NCI-H82 (cell line): ENCODE measurements around the gene ENPP1.
"Not testable (repeated sequence)": the region's sequence is repeated elsewhere in the genome, so short reads cannot be mapped to it uniquely, and the experiment has no call there.

Experiments used
- DNase-seq: peaks from one replicate; lab custom pipeline; 2025; lab: John Stamatoyannopoulos, UW

ENPP1 gene

GRCh38 chr6:131831392-131831791 lies 23.6 kb downstream of the ENPP1 start:
- DNase-seq = no peak

DNA sequence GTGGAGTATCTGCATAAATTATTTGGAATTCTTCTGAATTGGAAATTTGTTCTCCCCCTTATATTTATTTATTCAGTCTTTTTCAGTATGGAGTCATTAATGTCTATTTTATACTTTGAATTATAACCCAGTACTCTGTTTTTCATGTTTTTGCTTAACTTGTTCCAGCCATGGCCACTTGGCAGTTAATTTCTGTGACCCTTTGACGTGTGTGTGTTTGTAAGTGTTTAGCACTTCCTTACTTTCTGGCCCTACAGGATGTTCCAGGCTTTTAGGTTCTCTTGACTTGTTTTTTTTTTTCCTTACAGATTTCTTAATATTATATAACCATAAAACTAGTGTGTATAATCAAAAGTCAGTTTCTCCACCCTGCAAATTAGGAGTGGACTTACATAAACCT lies 24.1 kb downstream of the ENPP1 start:
- no peak for DNase-seq

- no peak for DNase-seq
Measured at GRCh38 chr6:131832363-131832762, 24.5 kb downstream of the ENPP1 start.

DNA sequence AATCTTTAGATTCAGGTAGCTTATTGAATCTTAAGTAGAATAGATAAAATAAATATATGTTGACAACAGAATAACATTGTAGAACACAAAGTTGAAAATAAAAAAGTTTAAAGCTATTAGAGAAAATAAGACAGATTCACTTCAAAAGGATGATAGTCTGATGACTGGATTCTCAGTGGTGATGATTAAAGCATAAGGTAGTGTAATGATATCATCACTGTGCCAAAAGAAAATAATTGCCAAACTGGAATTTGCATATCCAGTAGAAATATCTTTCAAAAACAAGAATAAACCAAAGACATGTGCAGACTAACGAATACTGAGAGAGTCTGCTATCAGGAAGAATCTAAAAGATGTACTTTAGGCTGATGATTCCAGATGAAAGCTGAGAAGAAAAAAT lies 30.2 kb downstream of the ENPP1 start:
- no peak for DNase-seq

DNA sequence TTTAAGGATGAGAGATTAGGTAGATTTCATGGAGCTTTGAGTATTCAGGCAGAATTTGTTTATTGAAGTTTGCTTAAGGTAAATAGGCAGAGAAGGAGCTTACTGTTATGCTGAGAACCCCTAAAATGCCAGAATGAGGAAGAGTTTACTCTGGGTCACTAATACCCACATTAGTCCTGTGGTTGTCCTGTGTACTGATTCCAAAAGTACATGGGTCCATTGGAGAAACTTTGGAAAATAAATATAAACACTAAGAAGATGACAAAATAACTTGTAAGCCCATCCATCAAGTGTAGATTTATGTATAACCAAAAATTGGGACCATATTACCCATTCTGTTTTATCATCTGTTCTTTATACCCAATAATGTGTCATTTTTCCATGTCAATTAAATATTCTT lies 31.6 kb downstream of the ENPP1 start:
- no peak for DNase-seq

DNA sequence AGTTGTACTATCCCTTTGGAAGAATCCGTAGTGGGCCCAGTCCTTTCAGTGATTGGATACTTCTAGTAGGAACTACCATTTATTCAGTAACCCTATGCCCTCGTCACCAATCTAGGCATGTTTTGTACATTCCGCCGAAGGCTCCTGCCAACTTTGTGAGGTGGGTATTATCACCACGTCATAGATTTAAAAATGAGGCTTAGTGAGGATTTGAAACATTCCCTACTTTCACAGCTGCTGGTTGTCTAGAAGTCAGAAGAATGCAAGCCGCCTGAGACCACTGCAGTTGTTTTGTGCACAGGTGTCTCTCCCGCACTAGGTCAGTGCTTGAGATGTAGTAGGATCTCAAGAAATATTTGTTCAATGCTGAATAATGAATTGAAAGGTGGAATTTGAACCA lies 32.6 kb downstream of the ENPP1 start:
- DNase-seq = no peak

- DNase-seq = no peak
Measured at GRCh38 chr6:131840936-131841583, 33.2 kb downstream of the ENPP1 start.

DNA sequence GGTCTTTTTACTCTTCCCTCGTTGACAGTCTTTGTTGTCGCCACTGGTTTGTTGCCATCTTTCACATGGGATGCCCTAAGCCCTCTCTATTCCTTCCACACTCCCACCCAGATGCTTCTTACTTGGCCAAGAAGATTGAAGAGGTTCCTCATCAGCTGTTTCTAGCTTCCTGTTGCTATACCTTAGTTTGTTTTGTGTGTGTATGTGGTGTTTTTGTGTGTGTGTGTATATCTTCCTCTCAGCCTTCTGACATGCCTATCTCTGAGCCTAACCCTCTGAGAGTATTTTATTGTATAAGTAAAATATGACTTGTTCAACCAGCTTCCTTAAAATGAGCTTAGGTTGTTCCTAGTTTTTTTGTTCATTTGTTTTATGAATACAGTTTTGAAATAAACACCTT lies 35.9 kb downstream of the ENPP1 start:
- DNase-seq = no peak

GRCh38 chr6:131844243-131844841 lies 36.5 kb downstream of the ENPP1 start:
- no peak for DNase-seq

GRCh38 chr6:131846023-131846663 lies 38.3 kb downstream of the ENPP1 start:
- no peak for DNase-seq

DNA sequence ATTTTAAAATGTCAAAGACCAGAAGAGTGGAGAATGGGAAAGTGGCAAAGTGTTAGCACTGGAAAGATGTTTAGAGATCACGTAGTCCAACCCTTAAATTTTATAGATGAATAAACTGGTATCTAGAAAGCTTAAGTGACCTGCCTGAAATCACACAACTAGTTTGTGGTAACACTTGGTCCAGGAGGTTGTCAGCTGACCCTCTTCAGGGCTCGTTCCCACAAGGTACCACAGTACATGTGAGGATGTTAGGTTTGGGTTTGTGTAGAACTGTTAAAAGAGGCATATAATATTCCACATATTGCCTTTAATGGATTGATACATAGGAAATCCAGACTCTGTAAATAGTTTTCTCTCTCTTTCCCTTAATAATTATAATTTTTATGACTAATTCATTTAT lies 39.1 kb downstream of the ENPP1 start:
- no peak for DNase-seq

GRCh38 chr6:131849799-131850198 lies 42.0 kb downstream of the ENPP1 start:
- no peak for DNase-seq

GRCh38 chr6:131851049-131851769 lies 43.4 kb downstream of the ENPP1 start:
- no peak for DNase-seq

DNA sequence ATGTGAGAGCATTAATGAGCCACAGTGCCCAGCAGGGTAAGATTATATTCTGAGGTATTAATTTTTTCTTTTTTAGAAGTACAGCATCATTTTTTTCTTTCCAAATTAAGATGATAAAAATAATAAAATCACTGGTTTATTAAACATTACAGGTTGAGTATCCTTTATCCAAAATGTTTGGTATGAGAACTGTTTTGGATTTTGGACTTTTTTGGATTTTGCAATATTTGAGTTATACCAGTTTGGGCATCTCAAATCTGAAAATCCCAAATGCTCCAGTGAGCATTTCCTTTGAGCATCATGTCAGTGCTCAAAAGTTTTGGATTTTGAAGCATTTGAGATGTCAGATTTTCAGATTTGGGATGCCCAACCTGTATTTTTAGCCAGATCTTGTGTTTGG lies 44.4 kb downstream of the ENPP1 start:
- no peak for DNase-seq

- DNase-seq = no peak
Measured at GRCh38 chr6:131854803-131855202, 47.0 kb downstream of the ENPP1 start.

GRCh38 chr6:131858765-131859415 lies 51.1 kb downstream of the ENPP1 start:
- no peak for DNase-seq

GRCh38 chr6:131859658-131860057 lies 51.8 kb downstream of the ENPP1 start:
- not testable (repeated sequence) for DNase-seq

DNA sequence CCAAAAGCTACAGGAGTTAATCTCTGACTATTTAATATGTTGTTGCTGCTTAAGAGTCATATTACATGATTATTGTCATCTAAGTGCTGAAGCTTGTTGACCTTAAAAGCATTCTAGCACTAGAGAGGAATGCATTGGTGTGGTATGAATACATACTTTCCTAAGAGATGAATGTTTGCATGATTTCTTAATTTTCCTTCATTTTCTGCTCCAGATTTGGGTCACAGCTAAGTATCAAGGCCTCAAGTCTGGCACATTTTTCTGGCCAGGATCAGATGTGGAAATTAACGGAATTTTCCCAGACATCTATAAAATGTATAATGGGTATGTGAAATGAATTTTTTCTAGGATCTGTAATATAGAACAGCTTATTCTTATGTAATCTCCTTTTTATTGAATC lies 53.6 kb downstream of the ENPP1 start:
- DNase-seq = no peak

DNA sequence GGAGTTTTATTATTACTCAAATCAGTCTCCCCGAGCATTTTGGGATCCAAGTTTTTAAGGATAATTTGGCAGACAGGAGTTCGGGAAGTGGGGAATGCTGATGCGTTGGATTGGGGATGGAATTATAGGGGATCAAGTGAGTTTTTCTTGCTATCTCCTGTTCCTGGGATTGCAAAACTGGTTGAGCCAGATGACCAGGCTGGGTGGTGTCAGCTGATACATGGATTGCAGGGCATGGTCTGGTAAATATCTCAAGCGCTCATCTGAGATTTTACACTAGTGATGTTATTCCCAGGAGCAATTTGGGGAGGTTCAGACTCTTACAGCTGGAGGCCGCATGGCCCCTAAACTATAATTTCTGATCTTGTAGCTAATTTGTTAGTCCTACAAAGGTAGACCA lies 54.7 kb downstream of the ENPP1 start:
- DNase-seq = no peak

GRCh38 chr6:131867744-131868143 lies 59.9 kb downstream of the ENPP1 start:
- no peak for DNase-seq

DNA sequence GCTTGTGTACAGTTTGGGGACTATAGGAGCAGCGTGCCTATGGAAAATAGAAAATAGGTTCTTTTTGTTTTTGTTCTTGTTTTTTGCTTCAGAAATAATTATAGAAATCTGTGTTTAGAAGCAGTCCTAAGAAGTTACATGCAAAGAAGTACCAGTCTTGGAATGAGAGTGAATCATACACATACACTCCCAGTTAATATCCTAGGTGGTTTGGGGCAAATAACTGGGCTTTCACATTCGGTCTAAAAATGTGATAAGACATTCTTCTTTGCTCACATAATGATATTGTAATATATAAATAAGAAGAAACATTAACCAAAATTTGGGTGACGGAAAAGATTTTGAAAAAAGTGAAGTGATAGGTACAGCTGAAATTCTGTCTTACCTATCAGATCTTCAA lies 61.0 kb downstream of the ENPP1 start:
- DNase-seq = no peak

- no peak for DNase-seq
Measured at GRCh38 chr6:131875647-131876046, 67.8 kb downstream of the ENPP1 start.

GRCh38 chr6:131876545-131876944 lies 68.7 kb downstream of the ENPP1 start:
- DNase-seq = no peak
